ENCODE results near the gene UACA.
A peak's percentile ranks its signal among the peaks of the same experiment; 100 is the strongest.

The UACA gene

GRCh38 chr15:70788114-70789049 is 25.0 kb upstream of the UACA start:
- FAIRE-seq (peak; percentile 98), DNase-seq (ENCODE audit: low spot score) (peak; percentile 98)

- FAIRE-seq: no peak
Measured at GRCh38 chr15:70786996-70787395, 23.6 kb upstream of the UACA start.

GRCh38 chr15:70783610-70784022 is 20.3 kb upstream of the UACA start:
- FAIRE-seq (peak; percentile 96), DNase-seq (ENCODE audit: low spot score) (peak; percentile 82)

More at GRCh38 chr15:70786996-70787395, 23.6 kb upstream of the UACA start:
- no peak for DNase-seq (ENCODE audit: low spot score)

- FAIRE-seq (no peak), DNase-seq (ENCODE audit: low spot score) (no peak)
Measured at GRCh38 chr15:70783041-70783440, 19.7 kb upstream of the UACA start.

- no peak for DNase-seq (ENCODE audit: low spot score)
- no peak for FAIRE-seq
Measured at GRCh38 chr15:70781236-70781635, 17.9 kb upstream of the UACA start.

- DNase-seq (ENCODE audit: low spot score): peak; percentile 71
- no peak for FAIRE-seq
Measured at GRCh38 chr15:70778258-70779076, 15.1 kb upstream of the UACA start.

GRCh38 chr15:70777170-70777926 is 14.0 kb upstream of the UACA start:
- FAIRE-seq: peak; percentile 61
- no peak for DNase-seq (ENCODE audit: low spot score)

- FAIRE-seq (peak; percentile 89), DNase-seq (ENCODE audit: low spot score) (peak; percentile 75)
Measured at GRCh38 chr15:70775160-70775559, 11.8 kb upstream of the UACA start.

- peak; percentile 32 for DNase-seq (ENCODE audit: low spot score)
Measured at GRCh38 chr15:70772402-70772801, 9.0 kb upstream of the UACA start.

GRCh38 chr15:70770863-70771262 is 7.5 kb upstream of the UACA start:
- FAIRE-seq: no peak
- peak; percentile 55 for DNase-seq (ENCODE audit: low spot score)

More at GRCh38 chr15:70772402-70772801, 9.0 kb upstream of the UACA start:
- no peak for FAIRE-seq

- DNase-seq (ENCODE audit: low spot score): no peak
Measured at GRCh38 chr15:70768257-70768883, 5.0 kb upstream of the UACA start.

GRCh38 chr15:70767667-70768066 is 4.3 kb upstream of the UACA start:
- DNase-seq (ENCODE audit: low spot score): no peak
- FAIRE-seq: no peak

More at GRCh38 chr15:70768257-70768883, 5.0 kb upstream of the UACA start:
- no peak for FAIRE-seq

- FAIRE-seq: no peak
- DNase-seq (ENCODE audit: low spot score): no peak
Measured at GRCh38 chr15:70766597-70766996, 3.2 kb upstream of the UACA start.

- FAIRE-seq (no peak), DNase-seq (ENCODE audit: low spot score) (no peak)
Measured at GRCh38 chr15:70765504-70766281, 2.3 kb upstream of the UACA start.

GRCh38 chr15:70763950-70764730 is 782 bp upstream of the UACA start:
- peak; percentile 43 for FAIRE-seq
- no peak for DNase-seq (ENCODE audit: low spot score)

GRCh38 chr15:70762469-70763119 is 764 bp downstream of the UACA start:
- FAIRE-seq: no peak
- peak; percentile 48 for DNase-seq (ENCODE audit: low spot score)

GRCh38 chr15:70761931-70762468 is 1.4 kb downstream of the UACA start:
- DNase-seq (ENCODE audit: low spot score): no peak
- peak; percentile 78 for FAIRE-seq

GRCh38 chr15:70761046-70761445 is 2.3 kb downstream of the UACA start:
- no peak for DNase-seq (ENCODE audit: low spot score)
- peak; percentile 14 for FAIRE-seq

Measured in RCC 7860 (cell line).